Thymus (tissue), 14 donors: ENCODE results near the gene APIP. TPM values are rescaled to one million over a fixed set of nuclear protein-coding genes. Genes with fewer than 3 reads are reported as not detected.

Source experiments
- DNase-seq, 9 donors: peaks; one replicate each; pipeline ENCODE4 v3.0.0-alpha.2; 2013; ENCODE audit warnings: low spot score in 9 of 9, low read depth in 6 of 9, missing footprints in 1 of 9
- H3K27ac ChIP-seq, 2 donors: one replicate each; pipeline ENCODE4 v1.5.1; 2013; ENCODE audit warnings: control low read depth in 1 of 2, low read depth in 1 of 2, low read length in 1 of 2, mild to moderate bottlenecking in 1 of 2, moderate library complexity in 1 of 2
- H3K27me3 ChIP-seq, 2 donors: one replicate each; pipeline ENCODE4 v1.5.1; 2013; ENCODE audit warnings: low read length in 1 of 2; ENCODE audit not compliant: control insufficient read depth in 2 of 2, insufficient read depth in 1 of 2
- H3K36me3 ChIP-seq, 2 donors: one replicate each; pipeline ENCODE4 v1.5.1; 2013; ENCODE audit warnings: low read length in 1 of 2, mild to moderate bottlenecking in 1 of 2, moderate library complexity in 1 of 2; ENCODE audit not compliant: control insufficient read depth in 2 of 2, insufficient read depth in 2 of 2
- H3K4me1 ChIP-seq, 2 donors: one replicate each; pipeline ENCODE4 v1.5.1; 2013; ENCODE audit warnings: low read length in 2 of 2; ENCODE audit not compliant: control insufficient read depth in 2 of 2, insufficient read depth in 2 of 2
- H3K4me3 ChIP-seq, 2 donors: one replicate each; pipeline ENCODE4 v1.5.1; 2013; ENCODE audit warnings: low read length in 2 of 2, control low read depth in 1 of 2, mild to moderate bottlenecking in 1 of 2
- H3K9me3 ChIP-seq, 2 donors: one replicate each; pipeline ENCODE4 v1.5.1; 2013; ENCODE audit warnings: low read length in 1 of 2, mild to moderate bottlenecking in 1 of 2; ENCODE audit not compliant: control insufficient read depth in 2 of 2, insufficient read depth in 1 of 2
- WGBS: extraction: QIAGEN DNeasy Blood & Tissue Kit; methylation state at CpG from one replicate; pipeline ENCODE4 v1.1.7; 2013; 5-methylcytosine and 5-hydroxymethylcytosine counted together
- long read RNA-seq, 10 donors: transcript quantifications; one replicate each; lab custom pipeline, GENCODE V29; 2026
- polyA plus RNA-seq: library from polyadenylated mRNA; stranded (reverse); fragments of 200-250 nt; gene quantifications from one replicate; pipeline ENCODE4 v1.2.3, GENCODE V29; 2013
- total RNA-seq: library from RNA; stranded (reverse); fragments of 120-200 nt; gene quantifications from one replicate; pipeline ENCODE4 v1.2.4, GENCODE V29; 2013
- donor health status: healthy.

Gene APIP, protein sequence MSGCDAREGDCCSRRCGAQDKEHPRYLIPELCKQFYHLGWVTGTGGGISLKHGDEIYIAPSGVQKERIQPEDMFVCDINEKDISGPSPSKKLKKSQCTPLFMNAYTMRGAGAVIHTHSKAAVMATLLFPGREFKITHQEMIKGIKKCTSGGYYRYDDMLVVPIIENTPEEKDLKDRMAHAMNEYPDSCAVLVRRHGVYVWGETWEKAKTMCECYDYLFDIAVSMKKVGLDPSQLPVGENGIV
- total RNA-seq (51.8 TPM), polyA plus RNA-seq (44.3 TPM)
- long read RNA-seq, donor 1, transcript APIP-201 (7 exons, 1,366 nt): major isoform, 8 of 8 reads
- long read RNA-seq, donor 1, partial matches to known transcripts: 0 of 8 reads
- long read RNA-seq, donor 1, other reads (novel, unspliced or antisense): 0 of 8 reads
- long read RNA-seq, donor 2: 0 reads
- long read RNA-seq, donor 3, transcript APIP-201 (7 exons, 1,366 nt): major isoform, 48 of 59 reads
- long read RNA-seq, donor 3, partial matches to known transcripts: 6 of 59 reads
- long read RNA-seq, donor 3, other reads (novel, unspliced or antisense): 5 of 59 reads
- long read RNA-seq, donor 4, transcript APIP-201 (7 exons, 1,366 nt): major isoform, 13 of 13 reads
- long read RNA-seq, donor 4, partial matches to known transcripts: 0 of 13 reads
- long read RNA-seq, donor 4, other reads (novel, unspliced or antisense): 0 of 13 reads
- long read RNA-seq, donor 5, transcript APIP-202 (6 exons, 1,042 nt): minor isoform, 9 of 58 reads
- long read RNA-seq, donor 5, transcript APIP-201 (7 exons, 1,366 nt): major isoform, 33 of 58 reads
- long read RNA-seq, donor 5, partial matches to known transcripts: 16 of 58 reads
- long read RNA-seq, donor 5, other reads (novel, unspliced or antisense): 0 of 58 reads
- long read RNA-seq, donor 6, transcript APIP-201 (7 exons, 1,366 nt): major isoform, 22 of 29 reads
- long read RNA-seq, donor 6, partial matches to known transcripts: 0 of 29 reads
- long read RNA-seq, donor 6, other reads (novel, unspliced or antisense): 7 of 29 reads
- long read RNA-seq, donor 7, transcript APIP-202 (6 exons, 1,042 nt): minor isoform, 7 of 37 reads
- long read RNA-seq, donor 7, transcript APIP-201 (7 exons, 1,366 nt): major isoform, 18 of 37 reads
- long read RNA-seq, donor 7, partial matches to known transcripts: 12 of 37 reads
- long read RNA-seq, donor 7, other reads (novel, unspliced or antisense): 0 of 37 reads
- long read RNA-seq, donor 8, transcript APIP-201 (7 exons, 1,366 nt): major isoform, 7 of 17 reads
- long read RNA-seq, donor 8, partial matches to known transcripts: 6 of 17 reads
- long read RNA-seq, donor 8, other reads (novel, unspliced or antisense): 0 of 17 reads
- long read RNA-seq, donor 9, transcript APIP-201 (7 exons, 1,366 nt): major isoform, 26 of 26 reads
- long read RNA-seq, donor 9, partial matches to known transcripts: 0 of 26 reads
- long read RNA-seq, donor 9, other reads (novel, unspliced or antisense): 0 of 26 reads
- long read RNA-seq, donor 10, transcript APIP-202 (6 exons, 1,042 nt): minor isoform, 5 of 21 reads
- long read RNA-seq, donor 10, transcript APIP-201 (7 exons, 1,366 nt): major isoform, 16 of 21 reads
- long read RNA-seq, donor 10, partial matches to known transcripts: 0 of 21 reads
- long read RNA-seq, donor 10, other reads (novel, unspliced or antisense): 0 of 21 reads

GRCh38 chr11:34916015-34916842 lies at the start of gene APIP, which contains the start of gene PDHX:
APIP (minus strand) TSS chr11:34916379; CDS start chr11:34916284, 95 bp downstream.
PDHX (plus strand) TSS chr11:34916618; CDS start chr11:34916656, 38 bp downstream.
- Histone ChIP-seq H3K27ac (peak within 1 kb of the TSS; percentile 93 to 98), H3K4me1 (peaks cover 14% of the 10 kb centered on the region in 2 donors), H3K27me3 (no peaks in the 10 kb centered on the region), H3K36me3 (no peaks in the 10 kb centered on the region), H3K4me3 (peak within 1 kb of the TSS; percentile 64 to 92), H3K9me3 (peaks cover 0 to 6% of the 10 kb centered on the region in 2 donors)
- under 1% methylated on average over 79 of the region's 79 CpGs for WGBS
- DNase-seq: peak; percentile 62 to 95 (median 91)

- peaks cover 3 to 8% of the 10 kb centered on the region in 2 donors for H3K36me3 ChIP-seq
- no peaks in the 10 kb centered on the region for H3K9me3 ChIP-seq
- no peaks in the 10 kb centered on the region for H3K4me1 ChIP-seq
- no peak overlapping the region for H3K27ac ChIP-seq
- DNase-seq: no peak
- WGBS: 82% methylated on average over 3 of the region's 3 CpGs
- H3K27me3 ChIP-seq: no peaks in the 10 kb centered on the region
- H3K4me3 ChIP-seq: no peak overlapping the region
Observed at GRCh38 chr11:34964610-34965331, 48.6 kb upstream of the APIP start.

DNA sequence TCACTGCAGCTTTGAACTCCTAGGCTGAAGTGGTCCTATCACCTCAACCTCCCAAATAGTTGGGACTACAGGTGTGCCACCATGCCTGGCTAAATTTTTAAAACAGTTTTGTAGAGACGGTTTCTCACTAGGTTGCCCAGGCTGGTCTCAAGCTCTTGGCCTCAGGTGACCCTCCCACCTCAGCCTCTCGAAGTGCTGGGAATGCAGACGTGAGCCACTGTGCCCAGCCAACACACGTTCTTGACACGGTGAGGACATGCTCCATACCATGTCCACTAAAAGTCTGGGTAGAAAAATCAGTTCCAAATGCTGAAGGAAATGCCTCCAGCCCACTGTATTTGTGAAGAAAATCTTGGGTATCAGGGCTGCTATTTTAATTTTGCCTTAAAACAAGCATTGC lies 47.2 kb upstream of the APIP start:
- no peaks in the 10 kb centered on the region for H3K9me3 ChIP-seq
- H3K4me3 ChIP-seq: no peak overlapping the region
- no peak for DNase-seq
- peaks cover 0 to 8% of the 10 kb centered on the region in 2 donors for H3K36me3 ChIP-seq
- H3K27ac ChIP-seq: no peak overlapping the region
- no peaks in the 10 kb centered on the region for H3K4me1 ChIP-seq
- WGBS: 99% methylated on average over 5 of the region's 5 CpGs
- H3K27me3 ChIP-seq: no peaks in the 10 kb centered on the region

GRCh38 chr11:34962034-34962433 lies 45.9 kb upstream of the APIP start:
- Histone ChIP-seq H3K27ac (no peak overlapping the region), H3K4me3 (no peak overlapping the region), H3K9me3 (no peaks in the 10 kb centered on the region), H3K27me3 (no peaks in the 10 kb centered on the region), H3K36me3 (peaks cover 0 to 8% of the 10 kb centered on the region in 2 donors), H3K4me1 (no peaks in the 10 kb centered on the region)
- DNase-seq: no peak

DNA sequence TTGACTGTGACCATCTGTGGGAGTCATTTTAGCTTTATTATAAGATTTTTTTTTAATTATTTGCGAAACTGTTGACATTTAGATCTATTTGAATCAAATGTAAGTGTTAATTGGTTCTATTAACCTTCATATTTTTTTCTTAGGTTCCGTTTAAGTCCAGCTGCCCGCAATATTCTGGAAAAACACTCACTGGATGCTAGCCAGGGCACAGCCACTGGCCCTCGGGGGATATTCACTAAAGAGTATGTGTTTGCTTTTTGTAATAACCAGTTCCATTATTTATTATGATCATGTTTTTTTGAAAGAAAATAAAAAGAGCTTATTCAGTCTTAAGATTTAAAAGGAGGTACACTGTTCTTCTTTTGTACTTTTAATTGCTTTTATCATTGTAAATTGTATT lies 44.1 kb upstream of the APIP start:
- Histone ChIP-seq H3K4me1 (no peaks in the 10 kb centered on the region), H3K27me3 (no peaks in the 10 kb centered on the region), H3K36me3 (peaks cover 0 to 6% of the 10 kb centered on the region in 2 donors), H3K4me3 (no peak overlapping the region), H3K27ac (no peak overlapping the region), H3K9me3 (no peaks in the 10 kb centered on the region)
- 83% methylated on average over 4 of the region's 4 CpGs for WGBS
- DNase-seq: no peak

DNA sequence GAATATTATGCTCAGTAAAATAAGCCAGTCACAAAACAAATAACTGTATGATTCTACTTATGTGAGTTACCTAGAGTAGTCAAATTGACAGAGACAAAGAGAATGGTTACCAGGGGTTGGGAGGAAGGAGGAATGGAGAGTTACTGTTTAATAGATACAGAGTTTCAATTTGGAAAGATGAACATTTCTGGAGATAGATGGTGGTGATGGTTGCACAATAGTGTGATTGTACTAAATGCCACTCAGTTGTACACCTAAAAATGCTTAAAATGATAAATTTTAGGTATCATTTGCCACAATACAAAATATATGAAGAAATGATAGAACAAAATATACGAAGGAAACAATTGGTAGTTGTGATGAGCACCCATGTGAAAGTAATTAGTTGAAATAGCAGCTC lies 43.6 kb upstream of the APIP start:
- Histone ChIP-seq H3K9me3 (no peaks in the 10 kb centered on the region), H3K27ac (no peak overlapping the region), H3K27me3 (no peaks in the 10 kb centered on the region), H3K36me3 (peaks cover 0 to under 1% of the 10 kb centered on the region in 2 donors), H3K4me3 (no peak overlapping the region), H3K4me1 (no peaks in the 10 kb centered on the region)
- 96% methylated on average over 1 of the region's 1 CpG for WGBS
- DNase-seq: no peak

DNA sequence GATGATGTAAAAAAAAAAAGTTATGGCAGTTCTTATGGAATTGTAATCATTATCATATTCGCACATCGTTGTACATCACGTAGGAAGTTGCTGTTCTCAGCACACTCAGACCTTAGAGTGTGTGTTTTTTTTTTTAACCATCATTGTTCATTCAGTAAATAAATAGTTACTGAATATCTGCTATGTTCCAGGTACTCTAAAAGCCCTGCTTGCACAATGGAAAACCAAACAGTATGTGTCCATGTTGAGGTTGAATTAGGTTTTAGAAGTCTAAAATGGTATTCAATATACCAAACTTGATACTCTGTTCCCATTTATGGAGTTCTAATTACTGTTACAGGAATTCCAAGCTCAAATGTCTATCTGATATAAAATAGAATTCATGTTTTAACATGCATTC lies 41.4 kb upstream of the APIP start:
- Histone ChIP-seq H3K27ac (no peak overlapping the region), H3K4me3 (no peak overlapping the region), H3K9me3 (no peaks in the 10 kb centered on the region), H3K4me1 (no peaks in the 10 kb centered on the region), H3K36me3 (no peaks in the 10 kb centered on the region), H3K27me3 (no peaks in the 10 kb centered on the region)
- WGBS: 98% methylated on average over 3 of the region's 3 CpGs
- no peak for DNase-seq
